Measurements from ENCODE around the gene ROS1. TPM values are rescaled to one million over a fixed set of nuclear protein-coding genes. Genes with fewer than 3 reads are reported as not detected.
"Not testable (repeated sequence)": the region's sequence is repeated elsewhere in the genome, so short reads cannot be mapped to it uniquely, and the experiment has no call there.

Gene ROS1
- total RNA-seq, 1 experiment from 2014 or later = not detected

DNA sequence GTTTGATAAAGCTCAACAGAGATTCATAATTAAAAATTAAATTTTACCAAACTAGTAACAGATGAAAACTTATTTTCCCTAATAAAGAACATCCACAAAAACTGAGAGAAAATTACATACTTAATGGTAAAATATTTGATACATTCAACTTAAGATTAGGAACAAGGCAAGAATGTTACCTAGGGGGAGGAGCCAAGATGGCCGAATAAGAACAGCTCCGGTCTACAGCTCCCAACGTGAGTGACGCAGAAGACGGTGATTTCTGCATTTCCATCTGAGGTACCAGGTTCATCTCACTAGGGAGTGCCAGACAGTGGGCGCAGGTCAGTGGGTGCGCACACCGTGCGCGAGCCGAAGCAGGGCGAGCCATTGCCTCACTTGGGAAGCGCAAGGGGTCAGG, 181.2 kb downstream of the ROS1 start:
- DNase-seq (ENCODE audit: low spot score); in situ Hi-C loops (cut with HindIII; ENCODE audit: low sequenced_read_pairs): not testable (repeated sequence)

Other genes starting within 250 kb of the ROS1 start
- not detected in 2 replicates for gene VGLL2, start 160.4 kb downstream of the ROS1 start, total RNA-seq (2014; rRNA removed; shearing (Covaris generic))
- gene DCBLD1, start 56.7 kb upstream of the ROS1 start, total RNA-seq (2014; rRNA removed; shearing (Covaris generic)) = not detected in 2 replicates
- 11.1 and 15.1 TPM in 2 replicates for gene GOPC, start 176.6 kb upstream of the ROS1 start, total RNA-seq (2014; rRNA removed; shearing (Covaris generic))
- 54.1 and 62.6 TPM in 2 replicates for gene NUS1, start 249.5 kb upstream of the ROS1 start, total RNA-seq (2014; rRNA removed; shearing (Covaris generic))

All from G401 (cell line).